ENCODE measurements around the gene MARCHF5.

MARCHF5 gene

DNA sequence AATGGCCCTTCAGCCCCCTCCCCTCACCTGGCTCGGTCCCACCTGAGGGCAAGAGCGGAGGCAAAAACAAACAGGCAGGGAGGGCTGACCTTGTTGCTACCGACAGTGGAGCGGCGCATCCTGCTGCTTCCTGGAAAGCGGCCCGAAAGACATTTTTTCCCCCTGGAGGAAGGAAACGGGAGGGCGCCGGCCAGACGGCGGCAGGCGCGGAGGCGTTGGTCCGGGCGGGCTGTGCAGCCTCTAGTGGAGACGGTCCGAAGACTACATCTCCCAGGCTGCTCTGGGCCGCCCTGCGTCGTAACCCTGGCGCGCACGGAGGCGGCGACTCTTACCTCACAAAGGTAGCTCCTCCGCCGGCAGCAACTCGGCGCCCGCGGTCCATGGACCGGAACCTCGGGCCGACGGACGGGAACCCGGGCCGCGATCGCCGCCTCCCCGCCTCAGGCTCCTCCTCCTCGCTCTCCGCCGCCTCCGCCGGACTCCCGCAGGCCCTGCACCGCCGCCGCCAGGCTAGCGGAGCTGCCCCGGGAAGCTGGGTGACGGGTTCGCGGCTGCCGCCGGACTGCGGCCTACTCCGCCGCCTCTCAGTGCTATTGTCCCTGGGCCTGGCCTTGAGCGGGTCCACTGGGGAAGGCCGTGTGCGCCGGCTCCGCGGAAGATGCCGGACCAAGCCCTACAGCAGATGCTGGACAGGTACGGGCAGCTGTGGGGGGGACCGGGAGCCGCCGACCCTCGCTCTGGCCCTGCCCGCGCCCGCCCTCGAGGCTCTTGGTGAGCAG, at the start of gene MARCHF5, which contains the start of gene CPEB3:
Gene MARCHF5 (plus strand): TSS at position 331 of the 779 bp plus-strand sequence. CDS start 328 bp downstream, at position 659.
Gene CPEB3 (minus strand): TSS at position 242 of the 779 bp plus-strand sequence. CDS start 50,728 bp downstream, outside the sequence.
- Histone ChIP-seq H3K9me2 (replicated peaks; ENCODE audit: insufficient read depth, low read length) (no peaks in the 10 kb centered on the region), H3K79me2 (ENCODE audit: low read length) (peaks cover 83% of the 10 kb centered on the region), H3K27ac (ENCODE audit: low read length) (peak within 1 kb of the TSS; percentile 76), H3K9me3 (replicated peaks; ENCODE audit: insufficient read depth, low read length) (no peaks in the 10 kb centered on the region), H3K4me1 (ENCODE audit: low read length) (0 out of 2 replicates have a peak, but pooled peaks cover 7% of the 10 kb centered on the region), H3K9ac (ENCODE audit: low read length) (peak within 1 kb of the TSS; percentile 92), H3K27me3 (replicated peaks; ENCODE audit: insufficient read depth, low read length) (no peaks in the 10 kb centered on the region), H3F3A (ENCODE audit: insufficient read depth, low read length) (no peaks in the 10 kb centered on the region; the same call in 1 of the 2 replicates), H3K36me3 (replicated peaks; ENCODE audit: insufficient read depth, low read length) (no peaks in the 10 kb centered on the region), H3K4me3 (ENCODE audit: low read length) (peak within 1 kb of the TSS; percentile 96), H4K20me1 (ENCODE audit: insufficient read depth, low read length) (no peaks in the 10 kb centered on the region), H2AFZ (ENCODE audit: low read length) (peak within 1 kb of the TSS; percentile 95), H3K4me2 (ENCODE audit: low read depth, low read length) (peak within 1 kb of the TSS; percentile 78)
- peak; percentile 97 for DNase-seq
- TF ChIP-seq, protein P1, sequence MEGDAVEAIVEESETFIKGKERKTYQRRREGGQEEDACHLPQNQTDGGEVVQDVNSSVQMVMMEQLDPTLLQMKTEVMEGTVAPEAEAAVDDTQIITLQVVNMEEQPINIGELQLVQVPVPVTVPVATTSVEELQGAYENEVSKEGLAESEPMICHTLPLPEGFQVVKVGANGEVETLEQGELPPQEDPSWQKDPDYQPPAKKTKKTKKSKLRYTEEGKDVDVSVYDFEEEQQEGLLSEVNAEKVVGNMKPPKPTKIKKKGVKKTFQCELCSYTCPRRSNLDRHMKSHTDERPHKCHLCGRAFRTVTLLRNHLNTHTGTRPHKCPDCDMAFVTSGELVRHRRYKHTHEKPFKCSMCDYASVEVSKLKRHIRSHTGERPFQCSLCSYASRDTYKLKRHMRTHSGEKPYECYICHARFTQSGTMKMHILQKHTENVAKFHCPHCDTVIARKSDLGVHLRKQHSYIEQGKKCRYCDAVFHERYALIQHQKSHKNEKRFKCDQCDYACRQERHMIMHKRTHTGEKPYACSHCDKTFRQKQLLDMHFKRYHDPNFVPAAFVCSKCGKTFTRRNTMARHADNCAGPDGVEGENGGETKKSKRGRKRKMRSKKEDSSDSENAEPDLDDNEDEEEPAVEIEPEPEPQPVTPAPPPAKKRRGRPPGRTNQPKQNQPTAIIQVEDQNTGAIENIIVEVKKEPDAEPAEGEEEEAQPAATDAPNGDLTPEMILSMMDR (IDR thresholded peaks at IDR 0.05; ENCODE audit: low read length): peak; percentile 51
- TF ChIP-seq EZH2 (optimal IDR thresholded peaks at IDR 0.05; ENCODE audit: low read depth, low read length): no peak

DNA sequence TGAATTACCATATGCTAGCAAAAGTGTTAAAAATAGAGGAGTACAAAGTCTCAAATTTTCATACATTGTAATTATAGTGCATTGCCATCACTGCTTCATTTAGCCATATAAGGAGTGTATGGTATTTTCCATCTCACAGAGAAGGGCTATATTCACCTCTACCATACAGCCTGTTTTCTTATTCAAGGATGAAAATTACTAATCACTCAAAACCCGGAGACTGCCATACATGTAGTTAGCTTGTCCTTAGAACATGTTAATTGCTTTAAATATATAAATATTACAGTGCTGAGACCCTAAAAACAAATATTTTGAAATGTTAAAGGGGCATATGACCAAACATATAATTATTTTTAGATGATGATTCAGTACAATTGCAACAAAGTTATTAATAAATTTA, 49.5 kb upstream of the MARCHF5 start:
- no peaks in the 10 kb centered on the region for H4K20me1 ChIP-seq (ENCODE audit: insufficient read depth, low read length)
- no peak for DNase-seq
- peaks cover 18% of the 10 kb centered on the region for H3F3A ChIP-seq (ENCODE audit: insufficient read depth, low read length)
- TF ChIP-seq EZH2phosphoT487 (IDR thresholded peaks at IDR 0.05; ENCODE audit: low read length): no peak
- TF ChIP-seq, protein P1 (IDR thresholded peaks at IDR 0.05; ENCODE audit: low read length): no peak
- H3K4me1 ChIP-seq (ENCODE audit: low read length): peaks cover 23% of the 10 kb centered on the region
- H2AFZ ChIP-seq (ENCODE audit: low read length): peak overlapping the region; percentile 71
- peak overlapping the region; percentile 71 for H3K4me3 ChIP-seq (ENCODE audit: low read length)
- no peaks in the 10 kb centered on the region for H3K9me2 ChIP-seq (replicated peaks; ENCODE audit: insufficient read depth, low read length)
- peak overlapping the region; percentile 80; the same call in 1 of the 2 replicates for H3K27ac ChIP-seq (ENCODE audit: low read length)
- no peaks in the 10 kb centered on the region for H3K9me3 ChIP-seq (replicated peaks; ENCODE audit: insufficient read depth, low read length)
- peak overlapping the region; percentile 75 for H3K9ac ChIP-seq (ENCODE audit: low read length)
- peaks cover 45% of the 10 kb centered on the region for H3K79me2 ChIP-seq (ENCODE audit: low read length)
- no peaks in the 10 kb centered on the region for H3K27me3 ChIP-seq (replicated peaks; ENCODE audit: insufficient read depth, low read length)
- 0 out of 2 replicates have a peak, but pooled peaks cover 3% of the 10 kb centered on the region for H3K36me3 ChIP-seq (replicated peaks; ENCODE audit: insufficient read depth, low read length)
- H3K4me2 ChIP-seq (ENCODE audit: low read depth, low read length): peak overlapping the region; percentile 90

GRCh38 chr10:92242380-92242779, 48.6 kb upstream of the MARCHF5 start:
- Histone ChIP-seq H3K4me3 (ENCODE audit: low read length) (no peak overlapping the region), H3K79me2 (ENCODE audit: low read length) (peaks cover 43% of the 10 kb centered on the region), H3K27ac (ENCODE audit: low read length) (no peak overlapping the region), H3K9me2 (replicated peaks; ENCODE audit: insufficient read depth, low read length) (no peaks in the 10 kb centered on the region), H2AFZ (ENCODE audit: low read length) (no peak overlapping the region), H3K36me3 (replicated peaks; ENCODE audit: insufficient read depth, low read length) (0 out of 2 replicates have a peak, but pooled peaks cover 3% of the 10 kb centered on the region), H3K4me2 (ENCODE audit: low read depth, low read length) (no peak overlapping the region), H3K27me3 (replicated peaks; ENCODE audit: insufficient read depth, low read length) (no peaks in the 10 kb centered on the region), H3K9me3 (replicated peaks; ENCODE audit: insufficient read depth, low read length) (no peaks in the 10 kb centered on the region), H3K9ac (ENCODE audit: low read length) (no peak overlapping the region), H3F3A (ENCODE audit: insufficient read depth, low read length) (peaks cover 18% of the 10 kb centered on the region), H3K4me1 (ENCODE audit: low read length) (peaks cover 23% of the 10 kb centered on the region), H4K20me1 (ENCODE audit: insufficient read depth, low read length) (no peaks in the 10 kb centered on the region)
- TF ChIP-seq EZH2 (optimal IDR thresholded peaks at IDR 0.05; ENCODE audit: low read depth, low read length): no peak
- TF ChIP-seq, protein P1 (IDR thresholded peaks at IDR 0.05; ENCODE audit: low read length): no peak
- TF ChIP-seq EZH2phosphoT487 (IDR thresholded peaks at IDR 0.05; ENCODE audit: low read length): no peak
- no peak for DNase-seq
